ENCODE measurements around the gene OGFR. TPM values are rescaled to one million over a fixed set of nuclear protein-coding genes. Genes with fewer than 3 reads are reported as not detected.
A peak's percentile ranks its signal among the peaks of the same experiment; 100 is the strongest.

The OGFR gene
- total RNA-seq, 1 donor from 2014 or later: 49.5 TPM

DNA sequence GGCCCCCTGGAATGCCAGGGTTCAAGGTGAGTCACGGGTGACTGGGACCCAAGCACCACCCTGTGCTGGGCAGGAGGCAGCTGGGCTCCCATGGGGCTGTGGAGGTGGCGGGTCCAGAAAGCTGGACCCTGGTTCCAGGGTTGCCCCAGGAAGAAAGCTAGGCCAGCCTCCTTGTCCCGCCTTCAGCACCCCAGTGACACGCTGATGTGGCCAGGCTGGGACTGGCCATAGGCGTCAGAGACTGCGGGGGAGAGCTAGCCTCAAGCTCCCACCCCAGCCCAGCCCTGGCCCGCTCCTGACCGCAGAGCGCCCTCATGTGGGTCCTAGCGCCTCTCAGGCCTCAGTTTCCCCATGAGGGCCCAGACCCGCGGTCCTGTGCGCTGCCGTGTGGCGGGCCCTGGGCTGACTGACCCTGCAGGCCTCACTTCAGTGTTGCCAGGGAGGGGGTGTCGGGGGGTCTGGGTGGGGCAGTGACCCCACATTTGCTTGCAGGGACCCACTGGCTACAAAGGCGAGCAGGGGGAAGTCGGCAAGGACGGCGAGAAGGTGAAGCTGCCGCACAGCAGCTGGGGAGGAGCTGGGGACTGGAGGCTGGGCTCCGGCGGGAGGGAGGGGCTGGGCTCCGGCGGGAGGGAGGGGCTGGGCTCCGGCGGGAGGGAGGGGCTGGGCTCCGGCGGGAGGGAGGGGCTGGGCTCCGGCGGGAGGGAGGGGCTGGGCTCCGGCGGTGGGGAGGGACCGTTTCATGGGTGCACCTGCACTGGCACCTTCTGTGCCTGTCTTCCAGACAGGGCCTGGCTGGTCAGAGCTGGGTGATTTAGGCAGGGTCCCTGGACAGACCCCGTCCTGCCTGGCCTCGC, 20.1 kb downstream of the OGFR start:
- ATAC-seq (peak; percentile 29), DNase-seq (ENCODE audit: low spot score) (no peak)

GRCh38 chr20:62825333-62825985, 20.8 kb downstream of the OGFR start:
- no peak for ATAC-seq
- no peak for DNase-seq (ENCODE audit: low spot score)

DNA sequence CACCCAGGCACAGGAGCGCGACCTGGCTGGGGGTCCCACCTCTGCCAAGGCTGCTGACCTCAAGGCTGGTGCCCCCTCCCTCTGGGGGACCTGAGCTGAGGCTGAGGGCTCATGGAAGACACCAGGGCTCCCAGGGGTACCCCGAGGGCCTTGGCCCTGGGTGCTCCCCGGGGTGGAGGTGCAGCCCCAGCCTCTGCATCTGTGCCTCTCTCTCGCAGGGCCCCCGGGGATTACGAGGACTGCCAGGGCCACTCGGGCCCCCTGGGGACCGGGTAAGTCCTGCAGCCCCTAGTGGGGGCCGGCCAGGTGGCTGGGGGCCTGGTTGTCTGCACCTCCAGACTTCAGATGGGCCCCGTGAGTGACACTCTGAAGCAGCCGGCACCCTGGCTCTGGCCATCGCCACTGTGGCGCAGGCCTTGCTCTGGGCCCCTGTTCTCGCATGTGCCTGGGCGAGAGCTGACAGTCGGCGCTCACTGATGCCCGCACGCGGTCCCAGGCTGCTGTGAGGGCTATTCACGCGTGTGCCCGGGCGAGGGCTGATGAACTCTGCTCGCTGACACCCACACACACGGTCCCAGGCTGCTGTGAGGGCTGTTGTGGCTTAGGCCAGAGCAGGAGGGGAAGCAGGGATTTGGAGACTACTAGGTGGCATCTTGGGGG, 21.5 kb downstream of the OGFR start:
- DNase-seq (ENCODE audit: low spot score) (no peak), ATAC-seq (no peak)

- no peak for DNase-seq (ENCODE audit: low spot score)
- ATAC-seq: no peak
These were observed 22.1 kb downstream of the OGFR start for GRCh38 chr20:62826646-62827310.

DNA sequence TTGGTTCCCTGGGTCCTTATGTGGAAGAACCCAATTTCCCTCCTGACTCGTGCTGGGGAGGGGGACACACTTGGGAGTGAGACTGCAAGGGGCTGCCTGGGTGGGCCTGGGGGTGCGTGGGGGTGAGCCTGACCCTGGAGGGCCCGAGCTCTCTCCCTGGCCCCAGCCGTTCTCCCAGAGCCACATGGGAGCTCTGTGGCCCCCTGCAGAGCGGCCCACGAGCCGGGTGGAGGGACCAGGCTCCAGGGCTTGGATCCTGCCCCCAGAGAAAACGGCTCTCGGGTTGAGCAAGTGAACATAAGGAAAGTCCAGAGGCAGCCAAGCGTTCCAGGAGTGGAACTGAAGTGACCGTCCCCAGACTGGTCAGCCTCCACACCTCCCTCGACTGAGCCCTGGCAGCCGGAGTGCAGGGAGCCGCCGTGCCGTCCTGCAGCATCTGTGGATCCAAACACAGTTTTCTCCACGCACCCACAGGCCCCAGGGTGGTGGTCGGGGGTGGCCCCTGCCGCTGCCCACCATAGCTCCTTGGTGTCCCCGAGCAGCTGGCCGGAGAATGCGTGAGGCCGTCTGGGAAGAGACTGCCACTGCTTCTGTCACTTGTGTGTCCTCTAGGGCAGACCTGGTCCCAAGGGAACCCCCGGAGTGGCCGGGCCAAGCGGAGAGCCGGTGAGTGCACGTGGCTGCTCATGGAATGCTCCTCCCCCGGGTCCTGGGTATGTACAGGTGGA, 22.8 kb downstream of the OGFR start:
- no peak for ATAC-seq
- DNase-seq (ENCODE audit: low spot score): no peak

DNA sequence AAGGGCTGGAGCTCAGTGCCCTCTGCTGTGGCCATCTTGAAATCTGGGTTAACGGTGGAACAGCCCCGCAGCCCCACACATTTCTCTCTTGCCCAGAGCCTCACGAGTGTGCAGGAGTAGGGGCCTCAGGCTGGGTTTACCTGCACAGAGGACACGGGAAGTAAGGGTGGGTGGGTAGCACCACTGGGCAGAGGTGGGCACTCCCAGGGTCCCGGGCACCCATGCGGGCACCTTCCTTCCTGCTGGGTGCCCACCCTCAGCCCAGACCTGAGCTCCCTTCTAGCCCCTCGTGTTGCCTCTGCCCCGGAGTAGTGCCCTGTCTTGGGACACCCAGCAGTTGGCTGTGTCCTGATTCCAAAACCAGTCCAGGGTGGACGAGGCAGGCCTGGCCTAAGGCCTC, 23.4 kb downstream of the OGFR start:
- no peak for DNase-seq (ENCODE audit: low spot score)
- ATAC-seq: no peak

DNA sequence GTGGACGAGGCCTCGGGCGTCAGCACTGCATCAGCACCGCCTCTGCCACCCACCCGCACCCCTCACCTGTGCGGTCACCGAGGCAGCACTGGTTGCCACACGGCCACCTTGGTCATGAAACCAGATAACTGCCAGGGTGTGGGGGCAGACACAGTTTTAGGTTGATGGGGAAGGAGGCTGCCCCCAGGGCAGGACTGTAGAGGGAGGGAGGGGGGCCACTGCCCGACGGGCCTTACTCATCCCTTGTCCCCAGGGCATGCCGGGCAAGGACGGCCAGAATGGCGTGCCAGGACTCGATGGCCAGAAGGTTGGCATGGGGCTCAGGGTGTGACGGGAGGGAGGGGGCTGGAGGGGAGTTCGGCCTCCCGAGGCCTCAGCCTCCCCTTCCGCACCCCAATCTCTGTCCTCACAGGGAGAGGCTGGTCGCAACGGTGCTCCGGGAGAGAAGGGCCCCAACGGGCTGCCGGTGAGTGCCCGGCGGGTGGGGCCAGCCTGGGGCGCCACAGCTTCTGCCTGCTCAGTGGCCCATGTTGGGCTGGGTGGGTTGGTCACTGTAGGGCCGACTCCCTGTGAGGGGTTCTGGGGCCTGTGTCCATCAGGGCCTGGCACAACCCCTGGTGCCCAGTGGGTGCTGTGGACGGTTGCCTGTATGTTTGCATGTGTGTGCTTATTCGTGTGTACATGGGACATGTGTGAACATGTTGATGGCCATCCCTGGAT, 24.0 kb downstream of the OGFR start:
- DNase-seq (ENCODE audit: low spot score) (no peak), ATAC-seq (no peak)

- DNase-seq (ENCODE audit: low spot score): no peak
- no peak for ATAC-seq
These were observed 24.9 kb downstream of the OGFR start for GRCh38 chr20:62829231-62830230.

DNA sequence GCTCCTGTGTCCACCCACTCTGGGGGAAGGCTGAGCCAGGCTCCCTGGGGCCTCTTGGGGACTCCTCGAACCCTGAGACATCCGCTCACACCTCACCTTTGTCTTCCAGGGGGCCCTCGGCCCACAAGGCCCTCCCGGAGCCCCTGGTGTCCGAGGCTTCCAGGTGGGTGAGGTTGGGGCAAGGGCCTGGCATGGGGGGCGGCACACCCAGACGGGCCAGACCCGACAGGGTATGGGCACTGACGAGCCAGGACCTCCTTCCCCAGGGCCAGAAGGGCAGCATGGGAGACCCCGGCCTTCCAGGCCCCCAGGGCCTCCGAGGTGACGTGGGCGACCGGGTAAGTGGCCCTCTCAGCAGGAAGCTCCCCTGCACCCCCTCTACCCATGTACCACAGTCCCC, 25.6 kb downstream of the OGFR start:
- ATAC-seq: no peak

GRCh38 chr20:62830821-62831220, 26.2 kb downstream of the OGFR start:
- no peak for ATAC-seq
- no peak for DNase-seq (ENCODE audit: low spot score)

More for the DNA sequence above, 25.6 kb downstream of the OGFR start:
- no peak for DNase-seq (ENCODE audit: low spot score)

DNA sequence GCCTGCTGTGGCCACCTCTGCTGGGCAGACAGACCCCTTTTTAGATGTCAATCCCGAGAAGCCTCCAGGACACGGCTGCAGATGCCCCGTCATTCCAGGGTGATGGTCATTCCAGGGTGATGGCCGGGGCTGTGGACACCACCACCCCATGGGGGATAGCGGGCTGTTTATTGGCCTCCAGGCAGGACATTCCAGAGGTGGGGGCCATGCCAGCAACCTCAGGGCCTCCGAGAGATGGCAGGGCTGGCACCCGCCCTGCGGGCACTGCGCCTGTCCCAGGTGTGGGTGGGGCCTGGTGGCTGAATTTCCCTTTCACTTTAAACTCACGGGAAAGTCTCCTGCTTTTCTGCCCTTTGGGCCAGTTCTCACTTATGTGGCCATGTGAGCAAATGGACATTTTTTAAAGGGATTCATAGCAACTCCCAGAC, 26.7 kb downstream of the OGFR start:
- DNase-seq (ENCODE audit: low spot score) (peak; percentile 94), ATAC-seq (peak; percentile 68)

- peak; percentile 3 for ATAC-seq
These were observed 27.2 kb downstream of the OGFR start for GRCh38 chr20:62831854-62832211.

GRCh38 chr20:62832212-62832922, 27.7 kb downstream of the OGFR start:
- DNase-seq (ENCODE audit: low spot score): peak; percentile 84
- peak; percentile 67 for ATAC-seq

More at GRCh38 chr20:62831854-62832211, 27.2 kb downstream of the OGFR start:
- DNase-seq (ENCODE audit: low spot score): no peak

- DNase-seq (ENCODE audit: low spot score) (peak; percentile 95), ATAC-seq (peak; percentile 71)
These were observed 28.3 kb downstream of the OGFR start for GRCh38 chr20:62832951-62833391.

GRCh38 chr20:62834967-62835730, 30.5 kb downstream of the OGFR start:
- ATAC-seq (no peak), DNase-seq (ENCODE audit: low spot score) (no peak)

DNA sequence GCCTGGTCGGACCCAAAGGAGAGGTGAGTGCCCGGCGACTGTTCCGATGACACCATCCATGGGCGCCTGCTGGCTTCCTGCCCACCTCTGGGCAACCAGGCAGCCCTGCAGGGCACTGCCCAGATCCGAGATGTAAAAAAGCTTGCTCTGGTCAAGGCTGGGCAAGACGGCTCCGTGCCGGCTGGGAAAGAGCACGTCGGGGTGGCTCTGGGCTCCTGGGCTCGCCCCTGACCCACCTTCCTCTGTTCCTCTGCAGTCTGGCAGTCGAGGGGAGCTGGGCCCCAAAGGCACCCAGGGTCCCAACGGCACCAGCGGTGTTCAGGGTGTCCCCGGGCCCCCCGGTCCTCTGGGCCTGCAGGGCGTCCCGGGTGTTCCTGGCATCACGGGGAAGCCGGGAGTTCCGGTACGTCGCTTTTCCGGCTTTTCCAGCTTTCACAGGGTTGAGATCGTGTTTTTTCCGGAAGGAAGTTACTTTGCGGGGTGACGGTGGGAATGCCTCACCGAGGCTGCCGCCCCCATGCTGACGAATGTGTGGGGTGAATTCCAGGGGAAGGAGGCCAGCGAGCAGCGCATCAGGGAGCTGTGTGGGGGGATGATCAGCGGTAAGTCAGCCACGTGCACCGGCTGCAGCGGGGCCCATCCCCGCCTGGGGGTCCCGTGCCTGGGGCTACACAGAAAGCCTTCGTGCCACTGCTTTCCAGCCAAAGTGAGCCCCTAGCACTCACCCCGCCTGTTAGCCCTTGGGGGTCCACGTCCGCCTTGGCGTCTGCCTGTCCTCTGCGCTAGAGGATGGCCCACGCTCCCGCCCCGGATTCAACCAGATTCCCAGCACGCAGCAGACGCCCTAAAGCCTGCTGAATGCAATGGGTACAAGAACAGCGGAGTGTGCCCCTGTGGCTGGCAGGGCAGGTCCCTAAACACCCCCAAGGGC, 31.6 kb downstream of the OGFR start:
- DNase-seq (ENCODE audit: low spot score) (no peak), ATAC-seq (no peak)

All from left lobe of liver (tissue), 2 donors.